GM19025 (cell line): ENCODE measurements around the gene RHBDL2.
"Not testable (repeated sequence)": the region's sequence is repeated elsewhere in the genome, so short reads cannot be mapped to it uniquely, and the experiment has no call there.

Source experiments
- ATAC-seq: cut with Tn5 transposase; IDR thresholded peaks from one replicate; pipeline ENCODE4 v1.9.1; 2021; ENCODE audit warnings: mild to moderate bottlenecking, low read depth, moderate library complexity; ENCODE audit not compliant: unreplicated experiment

Gene RHBDL2

DNA sequence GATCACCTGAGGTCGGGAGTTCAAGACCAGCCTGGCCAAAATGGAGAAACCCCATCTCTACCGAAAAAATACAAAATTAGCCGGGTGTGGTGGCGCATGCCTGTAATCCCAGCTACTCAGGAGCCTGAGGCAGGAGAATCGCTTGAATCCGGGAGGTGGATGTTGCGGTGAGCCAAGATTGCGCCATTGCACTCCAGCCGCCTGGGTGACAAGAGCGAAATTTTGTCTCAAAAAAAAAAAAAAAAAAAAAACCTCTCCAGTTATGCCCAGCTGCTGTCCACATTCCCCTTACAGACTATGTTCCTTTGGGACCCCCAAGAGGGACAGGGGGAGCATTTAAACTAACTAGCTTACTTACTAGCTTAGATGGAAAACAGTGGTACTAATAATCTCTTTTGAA lies 105.3 kb downstream of the RHBDL2 start:
- not testable (repeated sequence) for ATAC-seq
